HG02678 (cell line): ENCODE data around the gene CAMKK2.
"Not testable (repeated sequence)": the region's sequence is repeated elsewhere in the genome, so short reads cannot be mapped to it uniquely, and the experiment has no call there.

ENCODE experiments used
- ATAC-seq: cut with Tn5 transposase; IDR thresholded peaks from one replicate; pipeline ENCODE4 v1.9.1; 2021; ENCODE audit warnings: mild to moderate bottlenecking, moderate library complexity; ENCODE audit not compliant: unreplicated experiment

Gene CAMKK2

GRCh38 chr12:121280531-121280930, 16.0 kb downstream of the CAMKK2 start:
- ATAC-seq: not testable (repeated sequence)

GRCh38 chr12:121279507-121279915, 17.0 kb downstream of the CAMKK2 start:
- ATAC-seq: no peak

- ATAC-seq: no peak
Observed at GRCh38 chr12:121279071-121279375, 17.5 kb downstream of the CAMKK2 start.

DNA sequence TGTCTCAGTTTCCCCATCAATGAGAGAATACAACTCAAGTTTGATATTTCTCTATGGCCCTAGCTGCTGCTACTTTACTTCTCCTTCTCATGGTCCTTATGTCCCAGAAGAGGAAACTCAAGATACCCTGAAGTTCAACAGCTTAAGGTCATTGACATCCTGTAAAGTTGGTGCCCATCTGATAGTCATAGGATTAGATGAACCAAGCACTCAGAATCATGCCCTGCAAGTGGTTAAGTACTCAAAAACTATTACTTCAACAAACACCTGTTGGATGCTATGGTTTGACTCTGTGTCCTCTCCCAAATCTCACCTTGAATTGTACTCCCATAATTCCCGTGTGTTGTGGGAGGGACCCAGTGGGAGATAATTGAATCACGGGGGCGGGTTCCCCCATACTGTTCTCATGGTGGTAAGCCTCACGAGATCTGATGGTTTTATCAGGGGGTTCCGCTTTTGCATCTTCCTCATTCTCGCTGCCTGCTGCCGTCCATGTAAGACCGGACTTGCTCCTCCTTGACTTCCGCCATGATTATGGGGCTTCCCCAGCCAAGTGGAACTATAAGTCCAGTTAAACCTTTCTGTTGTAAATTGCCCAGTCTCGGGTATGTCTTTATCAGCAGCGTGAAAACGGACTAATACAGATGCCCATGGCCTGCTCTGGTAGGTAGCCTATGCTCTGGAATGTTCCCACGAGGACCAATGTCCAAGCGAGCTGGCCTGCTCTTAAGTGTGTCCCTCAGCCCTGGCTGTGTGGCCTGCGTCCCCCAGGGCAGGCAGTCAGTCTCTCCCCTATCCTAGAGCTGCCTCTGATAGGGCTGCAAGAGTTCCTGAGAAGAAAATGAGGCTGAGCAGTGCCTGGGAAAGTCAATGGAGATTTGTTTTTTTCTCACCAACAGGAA, 18.1 kb downstream of the CAMKK2 start:
- no peak for ATAC-seq

GRCh38 chr12:121277374-121277759, 19.1 kb downstream of the CAMKK2 start:
- no peak for ATAC-seq

DNA sequence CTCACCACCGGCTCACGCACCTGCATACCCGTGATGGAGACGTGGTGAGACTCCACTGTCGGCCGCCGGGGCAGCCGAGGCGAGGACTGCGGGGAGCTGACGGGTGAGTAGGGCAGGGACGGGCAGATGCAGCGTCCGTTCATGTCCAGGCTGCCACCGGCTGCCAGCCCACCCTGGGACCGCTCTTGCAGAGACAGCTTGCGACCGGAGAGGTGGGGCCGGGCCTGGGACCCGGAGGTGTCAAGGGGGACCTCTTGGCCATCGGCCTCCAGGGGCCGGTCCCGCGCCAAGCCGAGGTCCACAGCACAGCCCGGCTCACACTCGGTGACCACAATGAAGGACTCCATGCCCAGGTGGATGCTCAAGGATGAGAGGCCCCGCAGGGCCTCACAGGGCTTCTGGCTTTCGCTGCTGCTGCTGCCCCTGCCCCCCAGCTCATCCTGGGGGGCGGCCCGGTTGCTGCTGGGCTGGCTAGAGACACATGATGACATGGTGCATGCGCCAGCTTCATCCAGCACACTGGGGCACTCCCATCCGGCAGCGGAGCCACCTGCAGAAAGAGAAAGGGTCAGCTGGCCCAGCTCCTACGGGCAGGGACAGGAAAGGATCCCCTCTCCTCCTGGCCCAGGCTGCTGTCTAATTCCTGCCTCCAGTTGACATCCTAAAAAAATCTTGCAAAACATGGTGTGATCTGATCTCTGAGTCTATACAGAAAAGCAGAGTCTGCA, 22.3 kb downstream of the CAMKK2 start:
- no peak for ATAC-seq

GRCh38 chr12:121273364-121273896, 23.1 kb downstream of the CAMKK2 start:
- no peak for ATAC-seq

GRCh38 chr12:121267822-121268221, 28.7 kb downstream of the CAMKK2 start:
- ATAC-seq: no peak

DNA sequence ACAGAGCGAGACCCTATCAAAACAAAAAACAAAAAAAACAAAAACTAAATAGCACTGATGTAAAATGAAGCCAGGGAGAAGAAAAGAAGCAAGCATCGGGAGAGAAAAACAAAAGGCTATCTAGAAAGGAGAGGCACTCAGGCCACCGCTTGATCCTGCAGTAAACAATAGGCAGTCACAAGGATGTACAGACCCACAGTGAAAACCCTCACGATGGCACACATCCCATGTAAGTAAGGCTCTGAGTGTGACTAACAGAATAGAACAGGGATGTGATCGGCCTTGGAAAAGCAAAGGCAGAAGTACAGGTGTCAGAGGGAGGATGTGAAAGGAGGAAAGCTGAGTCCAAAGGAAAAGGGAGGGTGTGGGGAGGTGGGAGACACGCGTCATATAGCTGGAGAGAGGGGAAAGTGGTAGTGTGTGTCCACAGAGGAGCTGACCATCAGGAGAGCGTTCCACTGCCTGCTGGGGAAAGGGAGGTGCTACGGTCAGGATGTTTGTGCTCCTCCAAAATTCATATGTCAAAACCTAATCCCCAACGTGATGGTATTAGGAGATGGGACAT, 31.5 kb downstream of the CAMKK2 start:
- ATAC-seq: no peak

DNA sequence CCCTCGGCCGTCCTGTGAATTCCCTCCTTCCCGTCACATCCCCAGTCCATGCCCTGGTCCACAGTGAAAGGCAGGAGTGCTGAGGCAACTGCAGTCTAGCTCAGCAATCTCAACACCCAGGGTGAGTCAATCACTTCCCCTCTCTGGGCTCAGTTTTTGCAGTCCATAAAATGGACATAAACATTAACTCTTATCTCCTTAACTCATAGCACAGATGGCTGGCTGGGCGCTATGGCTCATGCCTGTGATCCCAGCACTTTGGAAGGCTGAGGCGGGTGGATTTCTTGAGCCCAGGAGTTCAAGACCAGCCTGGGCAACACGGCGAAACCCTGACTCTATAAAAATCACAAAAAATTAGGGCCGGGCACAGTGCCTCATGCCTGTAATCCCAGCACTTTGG, 32.4 kb downstream of the CAMKK2 start:
- ATAC-seq: no peak

DNA sequence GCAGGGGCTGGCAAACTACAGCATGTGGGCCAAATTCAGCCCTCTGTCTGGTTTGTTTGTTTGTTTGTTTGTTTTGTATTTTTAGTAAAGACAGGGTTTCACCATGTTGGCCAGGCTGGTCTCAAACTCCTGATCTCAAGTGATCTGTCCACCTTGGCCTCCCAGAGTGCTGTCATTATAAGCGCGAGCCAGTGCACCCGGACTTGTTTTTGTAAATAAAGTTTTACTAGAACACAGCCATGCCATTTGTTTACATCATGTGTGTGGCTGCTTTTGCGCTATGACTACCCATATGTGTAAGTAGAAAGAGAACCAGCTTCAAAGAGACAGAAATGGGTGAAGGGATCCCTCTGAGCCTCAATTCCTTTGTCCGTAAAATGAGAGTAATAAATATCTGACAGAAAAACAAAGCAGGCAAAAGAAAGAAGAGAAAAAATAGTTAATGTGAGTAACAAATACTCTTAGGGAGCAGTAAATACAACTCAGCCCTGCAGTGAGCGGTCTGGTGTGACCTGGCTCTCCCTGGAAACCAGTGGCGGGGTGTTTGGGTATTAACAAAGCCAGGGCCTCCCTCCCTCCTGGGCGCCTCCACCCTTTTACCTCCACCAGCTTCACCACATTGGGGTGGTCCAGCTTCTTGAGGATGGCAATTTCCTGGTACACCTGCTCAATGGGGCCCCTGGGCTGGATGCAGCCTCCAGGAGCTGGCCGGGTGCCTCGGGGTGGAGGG, 33.1 kb downstream of the CAMKK2 start:
- ATAC-seq: no peak

DNA sequence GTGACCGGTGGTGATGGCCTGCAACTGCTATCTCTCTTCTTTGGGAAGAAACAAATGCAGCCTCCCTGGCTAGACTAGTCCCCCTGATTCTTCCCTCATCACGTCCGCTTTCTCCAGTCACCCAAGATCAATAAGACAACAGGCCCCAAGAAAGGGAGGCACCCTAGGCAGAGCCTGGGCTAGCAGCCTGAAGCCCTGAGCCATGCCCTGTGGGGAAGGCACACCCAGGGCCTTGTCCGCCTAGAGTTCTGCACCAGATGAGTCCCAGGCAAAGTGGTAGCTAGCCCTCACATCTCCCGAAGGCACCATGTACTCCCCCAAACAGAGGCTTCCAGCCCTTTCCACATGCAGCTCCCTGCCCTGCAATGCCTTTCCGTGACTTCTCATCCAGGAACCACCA, 35.1 kb downstream of the CAMKK2 start:
- ATAC-seq: no peak

GRCh38 chr12:121260091-121260490, 36.4 kb downstream of the CAMKK2 start:
- no peak for ATAC-seq

DNA sequence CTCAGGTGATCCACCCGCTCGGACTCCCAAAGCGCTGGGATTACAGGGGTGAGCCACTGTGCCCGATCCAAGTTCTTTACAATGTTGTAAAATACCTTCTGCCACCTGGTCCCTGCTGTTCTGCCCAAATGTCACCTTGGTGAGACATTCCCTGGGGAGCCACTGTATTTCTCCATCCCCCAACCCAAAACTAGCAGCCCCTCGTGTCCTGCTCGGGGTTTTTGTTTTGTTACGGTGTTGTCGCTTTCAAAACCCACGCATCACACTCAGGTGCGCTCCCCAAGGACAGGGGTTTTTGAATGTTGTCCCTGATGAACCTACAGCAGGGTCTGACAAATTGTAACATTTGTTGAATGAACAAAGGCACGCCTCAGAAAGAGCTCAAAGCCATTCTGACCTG, 37.4 kb downstream of the CAMKK2 start:
- no peak for ATAC-seq

- not testable (repeated sequence) for ATAC-seq
Observed at GRCh38 chr12:121257704-121258449, 38.6 kb downstream of the CAMKK2 start.

GRCh38 chr12:121255433-121255832, 41.1 kb downstream of the CAMKK2 start:
- ATAC-seq: no peak

DNA sequence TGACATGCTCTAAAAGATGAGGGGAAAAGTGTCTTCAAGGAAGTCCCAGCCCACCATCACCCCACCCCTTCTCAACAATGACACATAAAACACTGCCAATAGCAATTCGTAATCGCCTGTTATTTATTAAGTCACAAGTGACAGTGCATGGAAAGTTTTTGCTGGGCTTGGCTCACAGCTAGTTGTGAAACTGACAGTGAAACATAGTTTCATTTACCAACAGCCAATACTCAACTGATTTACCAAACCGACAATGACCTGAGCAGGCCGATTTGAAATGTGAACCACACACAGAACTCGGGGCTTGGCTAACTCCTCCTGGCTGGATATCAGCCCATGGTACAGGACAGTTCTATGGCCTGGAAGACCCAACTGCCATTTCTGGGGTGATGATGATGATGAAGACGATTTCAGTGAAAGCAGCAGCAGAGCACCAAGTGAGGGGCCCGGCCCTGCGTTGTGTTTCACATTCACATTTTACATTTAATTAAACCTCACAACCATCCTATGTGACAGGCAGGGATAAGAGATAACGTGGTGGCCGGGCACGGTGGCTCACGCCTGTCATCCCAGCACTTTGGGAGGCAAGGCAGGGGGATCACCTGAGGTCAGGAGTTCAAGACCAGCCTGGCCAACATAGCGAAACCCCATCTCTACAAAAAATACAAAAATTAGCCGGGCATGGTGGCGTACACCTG, 42.7 kb downstream of the CAMKK2 start:
- ATAC-seq: no peak

DNA sequence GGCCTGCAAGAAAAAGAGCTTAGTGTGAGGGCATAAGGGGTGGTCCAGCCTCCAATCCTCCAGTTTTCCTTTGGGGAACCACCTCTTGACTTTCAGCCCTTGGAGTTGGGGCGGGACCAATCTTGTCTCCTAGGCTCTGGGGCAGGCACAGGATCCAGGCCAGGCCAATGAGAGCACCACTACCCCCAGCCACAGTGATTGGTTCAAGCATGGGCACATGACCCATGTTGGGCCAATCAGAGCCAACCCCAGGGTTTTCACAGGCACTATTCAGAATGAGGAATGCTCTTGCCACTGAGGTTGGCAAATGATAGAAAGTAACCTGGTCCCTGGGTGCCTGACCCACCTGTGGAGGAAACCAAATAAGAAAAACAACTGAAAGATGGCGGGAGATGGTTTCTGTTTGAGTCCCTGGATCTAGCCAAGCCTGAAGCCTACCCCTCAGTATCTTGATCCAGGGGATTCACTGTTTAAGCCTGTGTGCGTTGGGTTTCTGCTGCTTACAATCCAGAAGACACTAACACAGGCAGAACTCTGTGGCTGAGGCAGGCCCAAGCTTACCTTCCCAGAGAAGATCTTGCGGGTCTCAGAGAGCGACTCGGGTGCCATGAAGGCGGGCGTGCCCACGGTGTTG, 43.7 kb downstream of the CAMKK2 start:
- ATAC-seq: no peak

DNA sequence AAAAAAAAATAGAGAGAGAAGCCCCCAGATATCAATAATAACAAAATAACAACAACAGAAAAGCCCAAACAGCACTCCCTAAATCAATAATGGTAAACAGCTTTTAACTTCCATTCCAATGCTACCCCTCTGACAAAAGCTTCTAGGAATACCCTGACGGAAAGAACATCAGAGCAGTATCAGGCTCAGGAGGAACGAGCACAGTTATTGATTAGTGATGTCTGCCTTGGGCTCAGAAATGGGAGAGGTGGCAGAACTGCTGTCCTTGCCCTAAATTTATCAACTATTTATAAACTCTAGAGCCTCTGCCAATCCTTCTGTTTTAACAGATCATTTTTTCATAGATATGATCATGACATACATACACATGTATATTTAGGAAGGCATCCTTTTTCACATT, 44.7 kb downstream of the CAMKK2 start:
- no peak for ATAC-seq
